Measurements from ENCODE around the gene ZNF300. TPM values are rescaled to one million over a fixed set of nuclear protein-coding genes. Genes with fewer than 3 reads are reported as not detected.

ZNF300 gene
- total RNA-seq, 1 experiment from 2014 or later = 0.18 TPM

DNA sequence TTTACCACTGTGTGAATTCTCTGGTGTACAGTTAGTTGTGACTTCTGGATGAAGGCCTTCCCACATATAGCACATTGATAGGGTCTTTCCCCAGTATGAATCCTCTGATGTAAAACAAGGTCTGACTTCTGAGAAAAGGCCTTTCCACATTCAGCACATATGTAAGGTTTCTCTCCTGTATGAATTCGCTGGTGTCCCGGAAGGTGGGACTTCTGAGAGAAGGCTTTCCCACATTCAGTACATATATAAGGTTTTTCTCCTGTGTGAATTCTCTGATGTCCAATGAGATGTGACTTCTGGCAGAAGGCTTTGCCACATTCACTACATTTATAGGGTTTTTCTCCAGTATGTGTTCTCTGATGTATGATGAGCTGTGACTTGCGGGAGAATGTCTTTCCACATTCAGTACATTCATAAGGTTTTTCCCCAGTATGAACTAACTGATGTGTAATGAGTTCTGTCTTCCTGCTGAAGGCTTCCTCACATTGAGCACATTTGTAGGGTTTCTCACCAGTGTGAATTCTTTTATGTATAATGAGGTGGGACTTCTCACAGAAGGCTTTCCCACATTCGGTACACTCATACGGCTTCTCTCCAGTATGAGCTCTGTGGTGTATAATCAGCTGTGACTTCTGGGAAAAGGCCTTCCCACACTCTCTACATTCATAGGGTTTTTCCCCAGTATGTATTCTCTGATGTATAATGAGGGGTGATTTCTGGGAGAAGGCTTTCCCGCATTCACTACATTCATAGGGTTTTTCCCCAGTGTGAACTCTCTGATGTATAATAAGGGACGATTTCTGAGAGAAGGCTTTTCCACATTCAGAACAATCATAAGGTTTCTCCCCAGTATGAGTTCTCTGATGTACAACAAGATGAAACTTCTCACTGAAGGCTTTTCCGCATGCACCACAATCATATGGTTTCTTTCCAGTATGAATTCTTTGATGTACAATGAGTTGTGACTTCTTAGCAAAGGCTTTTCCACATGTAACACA, 9.1 kb downstream of the ZNF300 start:
- ChIA-PET POLR2A (ENCODE audit: unreplicated experiment) (no interaction called here), CTCF (no interaction called here)
- no peak overlapping the region for H3K4me2 ChIP-seq (ENCODE audit: low read length)
- peaks cover 93% of the 10 kb centered on the region for H3K9me3 ChIP-seq (ENCODE audit: low read length)
- H3K4me1 ChIP-seq (ENCODE audit: insufficient read depth, low read length) = no peaks in the 10 kb centered on the region
- H3K9ac ChIP-seq (ENCODE audit: low read length) = no peak overlapping the region
- H3K79me2 ChIP-seq (ENCODE audit: low read length) = no peaks in the 10 kb centered on the region
- BruUV-seq (replicated peaks) = no TSS peak
- H3K36me3 ChIP-seq (ENCODE audit: low read depth, low read length) = no peaks in the 10 kb centered on the region; the same call in 1 of the 2 replicates
- no peaks in the 10 kb centered on the region for H4K20me1 ChIP-seq (ENCODE audit: low read length)
- TF ChIP-seq EZH2 (IDR thresholded peaks at IDR 0.05; ENCODE audit: low read length, unreplicated experiment) = no peak
- no peak for TF ChIP-seq EZH2phosphoT487 (IDR thresholded peaks at IDR 0.05; ENCODE audit: borderline replicate concordance, low read length)
- TF ChIP-seq, protein P1, sequence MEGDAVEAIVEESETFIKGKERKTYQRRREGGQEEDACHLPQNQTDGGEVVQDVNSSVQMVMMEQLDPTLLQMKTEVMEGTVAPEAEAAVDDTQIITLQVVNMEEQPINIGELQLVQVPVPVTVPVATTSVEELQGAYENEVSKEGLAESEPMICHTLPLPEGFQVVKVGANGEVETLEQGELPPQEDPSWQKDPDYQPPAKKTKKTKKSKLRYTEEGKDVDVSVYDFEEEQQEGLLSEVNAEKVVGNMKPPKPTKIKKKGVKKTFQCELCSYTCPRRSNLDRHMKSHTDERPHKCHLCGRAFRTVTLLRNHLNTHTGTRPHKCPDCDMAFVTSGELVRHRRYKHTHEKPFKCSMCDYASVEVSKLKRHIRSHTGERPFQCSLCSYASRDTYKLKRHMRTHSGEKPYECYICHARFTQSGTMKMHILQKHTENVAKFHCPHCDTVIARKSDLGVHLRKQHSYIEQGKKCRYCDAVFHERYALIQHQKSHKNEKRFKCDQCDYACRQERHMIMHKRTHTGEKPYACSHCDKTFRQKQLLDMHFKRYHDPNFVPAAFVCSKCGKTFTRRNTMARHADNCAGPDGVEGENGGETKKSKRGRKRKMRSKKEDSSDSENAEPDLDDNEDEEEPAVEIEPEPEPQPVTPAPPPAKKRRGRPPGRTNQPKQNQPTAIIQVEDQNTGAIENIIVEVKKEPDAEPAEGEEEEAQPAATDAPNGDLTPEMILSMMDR (conservative IDR thresholded peaks at IDR 0.05; ENCODE audit: low read depth, low read length) = no peak
- H3K27ac ChIP-seq (ENCODE audit: low read length) = no peak overlapping the region
- H3K9me2 ChIP-seq (replicated peaks; ENCODE audit: low read length) = no peaks in the 10 kb centered on the region
- H3K27me3 ChIP-seq (ENCODE audit: low read length) = no peaks in the 10 kb centered on the region
- DNase-seq (no peak), ATAC-seq (no peak)
- H2AFZ ChIP-seq (ENCODE audit: low read length) = no peak overlapping the region
- H3F3A ChIP-seq (ENCODE audit: low read length, unreplicated experiment) = no peaks in the 10 kb centered on the region
- intact Hi-C loops (cut with micrococcal nuclease) = no loop called here
- no peak overlapping the region for H3K4me3 ChIP-seq (ENCODE audit: low read length)

DNA sequence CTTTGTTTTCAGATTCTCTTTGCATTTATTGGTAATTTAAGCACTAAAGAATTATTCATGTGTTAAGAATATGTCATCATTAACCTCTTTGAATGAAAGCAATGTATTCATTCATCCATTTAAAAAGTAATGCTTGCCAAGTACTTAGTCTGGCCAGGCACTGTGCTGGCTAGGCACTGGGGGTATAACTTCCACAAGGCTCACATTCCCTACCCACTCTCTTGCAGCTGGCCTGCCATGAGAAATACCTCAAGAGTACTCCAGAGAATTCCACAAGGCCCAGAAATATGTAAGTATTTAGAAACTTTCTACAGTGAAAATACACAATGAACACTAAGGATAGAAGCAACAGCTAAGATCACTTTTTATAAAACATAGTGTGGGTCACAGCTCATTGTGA, 25.4 kb downstream of the ZNF300 start:
- ATAC-seq = no peak
- POLR2A ChIA-PET (ENCODE audit: unreplicated experiment) = no interaction called here
- TF ChIP-seq, protein P1 (conservative IDR thresholded peaks at IDR 0.05; ENCODE audit: low read depth, low read length) = no peak
- TF ChIP-seq EZH2 (IDR thresholded peaks at IDR 0.05; ENCODE audit: low read length, unreplicated experiment) = no peak
- TF ChIP-seq EZH2phosphoT487 (IDR thresholded peaks at IDR 0.05; ENCODE audit: borderline replicate concordance, low read length) = no peak

DNA sequence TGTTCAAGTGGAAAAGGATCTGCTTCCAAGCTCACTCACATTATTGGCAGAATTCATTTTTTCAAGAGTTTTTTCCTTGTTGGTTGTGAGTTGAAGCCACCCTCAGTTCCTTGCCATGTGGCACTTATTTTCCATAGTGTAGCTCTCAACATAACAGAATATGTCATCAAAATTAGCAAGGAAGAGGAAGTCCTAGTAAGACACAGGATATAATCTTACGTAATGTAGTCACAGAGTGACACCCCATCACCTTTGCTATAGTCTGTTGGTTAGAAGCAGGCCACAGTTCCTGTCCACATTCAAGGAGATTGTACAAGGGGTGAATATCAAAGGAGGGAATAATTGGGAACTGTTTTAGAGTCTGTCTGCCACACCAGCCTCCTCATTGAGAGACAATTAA, 42.7 kb downstream of the ZNF300 start:
- Histone ChIP-seq H3K27ac (ENCODE audit: low read length) (no peak overlapping the region), H4K20me1 (ENCODE audit: low read length) (no peaks in the 10 kb centered on the region), H3K4me2 (ENCODE audit: low read length) (no peak overlapping the region), H3K9me2 (replicated peaks; ENCODE audit: low read length) (no peaks in the 10 kb centered on the region), H3K79me2 (ENCODE audit: low read length) (no peaks in the 10 kb centered on the region), H3K9me3 (ENCODE audit: low read length) (no peaks in the 10 kb centered on the region; the same call in 1 of the 2 replicates), H2AFZ (ENCODE audit: low read length) (no peak overlapping the region), H3K27me3 (ENCODE audit: low read length) (no peaks in the 10 kb centered on the region), H3K4me3 (ENCODE audit: low read length) (no peak overlapping the region), H3F3A (ENCODE audit: low read length, unreplicated experiment) (no peaks in the 10 kb centered on the region), H3K4me1 (ENCODE audit: insufficient read depth, low read length) (no peaks in the 10 kb centered on the region), H3K9ac (ENCODE audit: low read length) (no peak overlapping the region), H3K36me3 (ENCODE audit: low read depth, low read length) (no peaks in the 10 kb centered on the region)
- TF ChIP-seq EZH2phosphoT487 (IDR thresholded peaks at IDR 0.05; ENCODE audit: borderline replicate concordance, low read length) (no peak), EZH2 (IDR thresholded peaks at IDR 0.05; ENCODE audit: low read length, unreplicated experiment) (no peak)
- TF ChIP-seq, protein P1 (conservative IDR thresholded peaks at IDR 0.05; ENCODE audit: low read depth, low read length) = no peak
- BruUV-seq (replicated peaks) = no TSS peak
- DNase-seq (no peak), ATAC-seq (no peak)
- ChIA-PET CTCF (no interaction called here), POLR2A (ENCODE audit: unreplicated experiment) (no interaction called here)
- intact Hi-C loops (cut with micrococcal nuclease) = no loop called here

More for the DNA sequence above, 25.4 kb downstream of the ZNF300 start:
- H3K4me3 ChIP-seq (ENCODE audit: low read length) = no peak overlapping the region
- CTCF ChIA-PET = no interaction called here
- no peak overlapping the region for H3K4me2 ChIP-seq (ENCODE audit: low read length)
- no peaks in the 10 kb centered on the region for H3K79me2 ChIP-seq (ENCODE audit: low read length)
- H3K9me2 ChIP-seq (replicated peaks; ENCODE audit: low read length) = no peaks in the 10 kb centered on the region
- no peaks in the 10 kb centered on the region for H3K4me1 ChIP-seq (ENCODE audit: insufficient read depth, low read length)
- intact Hi-C loops (cut with micrococcal nuclease) = no loop called here
- no peaks in the 10 kb centered on the region for H3K27me3 ChIP-seq (ENCODE audit: low read length)
- H3K9ac ChIP-seq (ENCODE audit: low read length) = no peak overlapping the region
- peaks cover 25% of the 10 kb centered on the region for H3K9me3 ChIP-seq (ENCODE audit: low read length)
- no peaks in the 10 kb centered on the region for H3K36me3 ChIP-seq (ENCODE audit: low read depth, low read length)
- no peak overlapping the region for H3K27ac ChIP-seq (ENCODE audit: low read length)
- no peak overlapping the region for H2AFZ ChIP-seq (ENCODE audit: low read length)
- no peaks in the 10 kb centered on the region for H4K20me1 ChIP-seq (ENCODE audit: low read length)
- H3F3A ChIP-seq (ENCODE audit: low read length, unreplicated experiment) = no peaks in the 10 kb centered on the region
- DNase-seq = no peak
- BruUV-seq (replicated peaks) = no TSS peak

Data from PC-3 (cell line).